ENCODE data around the gene PRRG4. TPM values are rescaled to one million over a fixed set of nuclear protein-coding genes. Genes with fewer than 3 reads are reported as not detected.
A peak's percentile ranks its signal among the peaks of the same experiment; 100 is the strongest.
"Not testable (repeated sequence)": the region's sequence is repeated elsewhere in the genome, so short reads cannot be mapped to it uniquely, and the experiment has no call there.

The PRRG4 gene
- total RNA-seq, 1 donor from 2014 or later, result 0.56 TPM

GRCh38 chr11:32839308-32839707, 9.6 kb downstream of the PRRG4 start:
- no peaks in the 10 kb centered on the region for H3K9me3 Mint-ChIP-seq
- peaks cover 2% of the 10 kb centered on the region for H3K27me3 Mint-ChIP-seq
- H3K4me3 Mint-ChIP-seq, result no peak overlapping the region
- intact Hi-C loops (cut with micrococcal nuclease), result no loop called here
- H3K36me3 Mint-ChIP-seq (ENCODE audit: low read depth), result no peaks in the 10 kb centered on the region
- no peaks in the 10 kb centered on the region for H3K4me1 Mint-ChIP-seq
- no peak overlapping the region for H3K27ac Mint-ChIP-seq
- no peak for DNase-seq

- no peaks in the 10 kb centered on the region for H3K36me3 Mint-ChIP-seq (ENCODE audit: low read depth)
- no peaks in the 10 kb centered on the region for H3K9me3 Mint-ChIP-seq
Observed at GRCh38 chr11:32840587-32840986, 10.9 kb downstream of the PRRG4 start.

DNA sequence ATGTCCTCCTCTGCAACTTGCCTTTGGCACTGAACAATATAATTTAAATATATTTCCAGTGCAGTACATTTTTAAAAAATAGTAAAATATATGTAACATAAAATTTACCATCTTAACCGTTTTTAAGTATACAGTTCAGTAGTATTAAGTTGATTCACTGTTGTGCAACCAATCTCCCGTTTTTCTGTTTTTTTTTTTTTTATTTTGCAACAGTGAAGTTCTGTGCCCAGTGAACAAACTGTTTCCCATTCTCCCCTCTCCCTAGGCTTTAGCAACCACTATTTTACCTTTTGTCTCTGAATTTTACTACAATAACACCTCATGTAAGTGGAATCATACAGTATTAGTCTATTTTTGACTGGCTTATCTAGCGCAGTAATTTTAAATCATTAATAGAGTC, 13.8 kb downstream of the PRRG4 start:
- no peak for DNase-seq

More at GRCh38 chr11:32840587-32840986, 10.9 kb downstream of the PRRG4 start:
- H3K4me1 Mint-ChIP-seq, result no peaks in the 10 kb centered on the region
- intact Hi-C loops (cut with micrococcal nuclease), result no loop called here
- H3K4me3 Mint-ChIP-seq, result no peak overlapping the region
- H3K27ac Mint-ChIP-seq, result no peak overlapping the region
- no peak for DNase-seq
- peaks cover 2% of the 10 kb centered on the region for H3K27me3 Mint-ChIP-seq

DNA sequence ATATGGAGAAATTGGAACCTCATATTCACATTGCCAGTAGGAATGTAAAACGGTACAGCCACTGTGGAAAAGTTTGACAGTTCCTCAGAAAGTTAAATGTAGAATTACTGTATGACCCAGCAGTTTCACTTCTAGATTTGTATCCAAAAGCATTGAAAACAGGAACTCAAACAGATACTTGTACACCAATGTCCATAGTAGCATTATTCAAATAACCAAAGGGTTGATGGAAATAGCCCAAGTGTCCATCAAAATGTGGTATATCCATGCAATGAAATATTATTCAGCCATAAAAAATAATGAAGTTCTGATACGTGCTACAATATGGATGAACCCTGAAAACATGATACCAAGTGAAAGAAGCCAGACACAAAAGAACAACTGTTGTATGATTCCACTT, 17.8 kb downstream of the PRRG4 start:
- Mint-ChIP-seq H3K4me3 (no peak overlapping the region), H3K36me3 (ENCODE audit: low read depth) (peaks cover 1% of the 10 kb centered on the region), H3K9me3 (no peaks in the 10 kb centered on the region), H3K27me3 (peaks cover 3% of the 10 kb centered on the region), H3K4me1 (peaks cover 5% of the 10 kb centered on the region), H3K27ac (no peak overlapping the region)
- no peak for DNase-seq
- intact Hi-C loops (cut with micrococcal nuclease), result no loop called here

More for the DNA sequence above, 13.8 kb downstream of the PRRG4 start:
- Mint-ChIP-seq H3K27me3 (peaks cover 3% of the 10 kb centered on the region), H3K4me1 (no peaks in the 10 kb centered on the region), H3K4me3 (no peak overlapping the region), H3K36me3 (ENCODE audit: low read depth) (no peaks in the 10 kb centered on the region), H3K27ac (no peak overlapping the region), H3K9me3 (no peaks in the 10 kb centered on the region)
- intact Hi-C loops (cut with micrococcal nuclease), result no loop called here

- Mint-ChIP-seq H3K36me3 (ENCODE audit: low read depth) (peaks cover 1% of the 10 kb centered on the region), H3K4me3 (no peak overlapping the region), H3K9me3 (no peaks in the 10 kb centered on the region), H3K4me1 (peaks cover 5% of the 10 kb centered on the region), H3K27me3 (peaks cover 3% of the 10 kb centered on the region), H3K27ac (no peak overlapping the region)
- intact Hi-C loops (cut with micrococcal nuclease), result no loop called here
- no peak for DNase-seq
Observed at GRCh38 chr11:32849761-32850160, 20.0 kb downstream of the PRRG4 start.

DNA sequence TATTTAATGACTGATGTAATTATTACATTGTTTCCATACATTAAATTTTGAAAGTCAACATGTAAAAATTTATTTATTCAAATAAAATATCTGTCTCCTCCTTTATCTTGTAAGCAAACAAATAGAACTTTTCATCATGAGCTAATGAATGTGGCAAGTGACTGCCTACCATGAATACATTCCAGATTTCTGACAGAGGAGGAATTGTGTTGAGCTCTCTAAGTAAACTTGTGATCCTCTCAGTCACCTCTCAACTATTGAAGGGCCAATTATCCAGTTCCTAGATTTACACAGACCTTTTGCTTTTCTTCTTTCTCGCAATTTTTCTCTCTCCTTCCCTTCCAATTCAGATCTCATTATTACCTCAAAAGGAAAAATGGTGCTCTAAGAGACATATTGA, 21.5 kb downstream of the PRRG4 start:
- H3K27ac Mint-ChIP-seq, result no peak overlapping the region
- peaks cover 5% of the 10 kb centered on the region for H3K4me1 Mint-ChIP-seq
- peaks cover 1% of the 10 kb centered on the region for H3K36me3 Mint-ChIP-seq (ENCODE audit: low read depth)
- no peak overlapping the region for H3K4me3 Mint-ChIP-seq
- no peaks in the 10 kb centered on the region for H3K9me3 Mint-ChIP-seq
- DNase-seq, result no peak
- intact Hi-C loops (cut with micrococcal nuclease), result no loop called here
- peaks cover 5% of the 10 kb centered on the region for H3K27me3 Mint-ChIP-seq

- peaks cover 7% of the 10 kb centered on the region for H3K27me3 Mint-ChIP-seq
- H3K4me1 Mint-ChIP-seq, result peaks cover 5% of the 10 kb centered on the region
- DNase-seq, result no peak
- H3K9me3 Mint-ChIP-seq, result no peaks in the 10 kb centered on the region
- intact Hi-C loops (cut with micrococcal nuclease), result no loop called here
- H3K27ac Mint-ChIP-seq, result no peak overlapping the region
- no peak overlapping the region for H3K4me3 Mint-ChIP-seq
- H3K36me3 Mint-ChIP-seq (ENCODE audit: low read depth), result peaks cover 1% of the 10 kb centered on the region
Observed at GRCh38 chr11:32852207-32852606, 22.5 kb downstream of the PRRG4 start.

- H3K4me3 Mint-ChIP-seq, result no peak overlapping the region
- intact Hi-C loops (cut with micrococcal nuclease), result no loop called here
- DNase-seq, result no peak
- peaks cover 11% of the 10 kb centered on the region for H3K27me3 Mint-ChIP-seq
- no peaks in the 10 kb centered on the region for H3K9me3 Mint-ChIP-seq
- peaks cover 5% of the 10 kb centered on the region for H3K4me1 Mint-ChIP-seq
- no peak overlapping the region for H3K27ac Mint-ChIP-seq
- H3K36me3 Mint-ChIP-seq (ENCODE audit: low read depth), result peaks cover 1% of the 10 kb centered on the region
Observed at GRCh38 chr11:32855601-32856000, 25.9 kb downstream of the PRRG4 start.

- Mint-ChIP-seq H3K4me1 (no peaks in the 10 kb centered on the region), H3K27ac (no peak overlapping the region), H3K27me3 (peaks cover 28% of the 10 kb centered on the region), H3K36me3 (ENCODE audit: low read depth) (no peaks in the 10 kb centered on the region), H3K4me3 (no peak overlapping the region), H3K9me3 (no peaks in the 10 kb centered on the region)
- DNase-seq, result no peak
- intact Hi-C loops (cut with micrococcal nuclease), result no loop called here
Observed at GRCh38 chr11:32858731-32859130, 29.0 kb downstream of the PRRG4 start.

- no peak overlapping the region for H3K4me3 Mint-ChIP-seq
- no peak for DNase-seq
- H3K9me3 Mint-ChIP-seq, result no peaks in the 10 kb centered on the region
- H3K27me3 Mint-ChIP-seq, result peaks cover 34% of the 10 kb centered on the region
- no peak overlapping the region for H3K27ac Mint-ChIP-seq
- intact Hi-C loops (cut with micrococcal nuclease), result no loop called here
- H3K36me3 Mint-ChIP-seq (ENCODE audit: low read depth), result no peaks in the 10 kb centered on the region
- no peaks in the 10 kb centered on the region for H3K4me1 Mint-ChIP-seq
Observed at GRCh38 chr11:32861850-32862577, 32.3 kb downstream of the PRRG4 start.

DNA sequence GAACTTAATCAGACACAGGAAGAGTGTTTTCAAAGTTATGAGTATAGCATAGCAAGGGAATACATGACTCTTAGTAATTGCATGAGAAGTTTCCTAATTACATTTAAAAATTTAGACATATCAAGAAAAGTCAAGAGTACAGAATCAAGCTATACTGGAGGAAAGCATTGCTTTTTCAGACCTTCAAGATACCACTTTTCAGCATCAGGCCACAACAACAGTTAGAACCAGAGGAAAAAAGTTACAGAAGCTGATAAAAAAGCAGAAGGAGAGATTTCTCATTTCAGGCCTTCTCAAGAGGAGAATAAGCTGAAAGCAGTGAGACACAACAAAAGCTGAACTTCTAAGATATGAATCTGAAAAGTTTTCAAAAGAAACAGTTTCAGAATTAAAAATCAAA, 34.8 kb downstream of the PRRG4 start:
- H3K4me1 Mint-ChIP-seq, result no peaks in the 10 kb centered on the region
- H3K36me3 Mint-ChIP-seq (ENCODE audit: low read depth), result no peaks in the 10 kb centered on the region
- DNase-seq, result no peak
- H3K27ac Mint-ChIP-seq, result no peak overlapping the region
- H3K27me3 Mint-ChIP-seq, result peaks cover 29% of the 10 kb centered on the region
- no peak overlapping the region for H3K4me3 Mint-ChIP-seq
- intact Hi-C loops (cut with micrococcal nuclease), result no loop called here
- H3K9me3 Mint-ChIP-seq, result no peaks in the 10 kb centered on the region

DNA sequence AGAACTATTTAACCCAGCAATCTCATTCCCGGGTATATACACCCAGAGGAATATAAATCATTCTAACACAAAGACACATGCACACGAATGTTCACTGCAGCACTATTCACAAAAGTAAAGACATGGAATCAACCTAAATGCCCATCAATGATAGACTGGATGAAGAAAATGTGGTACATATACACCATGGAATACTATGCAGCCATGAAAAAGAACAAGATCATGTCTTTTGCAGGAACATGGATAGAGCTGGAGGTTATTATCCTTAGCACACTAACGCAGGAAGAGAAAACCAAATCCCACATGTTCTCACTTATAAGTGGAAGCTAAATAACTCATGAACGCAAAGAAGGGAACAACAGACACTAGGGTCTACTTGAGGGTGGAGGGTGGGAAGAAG, 39.0 kb downstream of the PRRG4 start:
- H3K4me3 Mint-ChIP-seq; H3K36me3 Mint-ChIP-seq (ENCODE audit: low read depth); intact Hi-C loops (cut with micrococcal nuclease); H3K9me3 Mint-ChIP-seq; H3K27ac Mint-ChIP-seq; DNase-seq; H3K4me1 Mint-ChIP-seq: not testable (repeated sequence)
- H3K27me3 Mint-ChIP-seq, result peaks cover 20% of the 10 kb centered on the region

- intact Hi-C loops (cut with micrococcal nuclease), result no loop called here
- no peaks in the 10 kb centered on the region for H3K36me3 Mint-ChIP-seq (ENCODE audit: low read depth)
Observed at GRCh38 chr11:32870676-32871075, 40.9 kb downstream of the PRRG4 start.

GRCh38 chr11:32874132-32874531, 44.4 kb downstream of the PRRG4 start:
- no peaks in the 10 kb centered on the region for H3K4me1 Mint-ChIP-seq
- DNase-seq, result no peak
- no peak overlapping the region for H3K27ac Mint-ChIP-seq
- peaks cover 17% of the 10 kb centered on the region for H3K27me3 Mint-ChIP-seq
- intact Hi-C loops (cut with micrococcal nuclease), result no loop called here
- no peak overlapping the region for H3K4me3 Mint-ChIP-seq
- H3K9me3 Mint-ChIP-seq, result no peaks in the 10 kb centered on the region
- H3K36me3 Mint-ChIP-seq (ENCODE audit: low read depth), result no peaks in the 10 kb centered on the region

More at GRCh38 chr11:32870676-32871075, 40.9 kb downstream of the PRRG4 start:
- Mint-ChIP-seq H3K27ac (no peak overlapping the region), H3K9me3 (no peaks in the 10 kb centered on the region), H3K4me3 (no peak overlapping the region), H3K27me3 (peaks cover 26% of the 10 kb centered on the region), H3K4me1 (no peaks in the 10 kb centered on the region)
- DNase-seq, result peak; percentile 66

DNA sequence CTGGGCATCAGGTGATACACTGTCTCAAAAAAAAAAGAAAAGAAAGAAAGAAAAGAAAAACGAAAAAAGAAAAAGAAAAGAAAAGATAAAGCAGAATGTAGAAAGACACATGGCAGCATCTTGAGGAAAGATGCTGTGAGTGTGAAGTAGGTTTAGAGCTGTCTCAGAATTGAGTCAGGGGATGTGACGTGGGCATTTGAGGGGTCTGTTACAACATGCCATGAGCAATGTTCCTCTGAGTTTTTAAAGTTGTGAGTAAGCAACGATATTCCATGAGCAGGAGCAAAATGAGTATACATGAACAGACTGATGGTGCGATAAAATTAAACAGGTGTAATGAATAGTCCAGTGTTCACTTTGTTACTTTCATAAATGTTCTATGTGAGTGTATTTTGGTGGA, 51.6 kb downstream of the PRRG4 start:
- no peaks in the 10 kb centered on the region for H3K36me3 Mint-ChIP-seq (ENCODE audit: low read depth)
- H3K4me3 Mint-ChIP-seq, result no peak overlapping the region
- peaks cover 15% of the 10 kb centered on the region for H3K27me3 Mint-ChIP-seq
- H3K27ac Mint-ChIP-seq, result no peak overlapping the region
- H3K4me1 Mint-ChIP-seq, result no peaks in the 10 kb centered on the region
- intact Hi-C loops (cut with micrococcal nuclease), result no loop called here
- H3K9me3 Mint-ChIP-seq, result no peaks in the 10 kb centered on the region
- no peak for DNase-seq

Data from activated CD4-positive, alpha-beta T cell treated with anti-CD3 and anti-CD28 coated beads, Interleukin-2, amount 10 ng/mL, durations not matched to agents 24 days and 14 days (primary cell).